ENCODE data around the gene PARVA.

DNA sequence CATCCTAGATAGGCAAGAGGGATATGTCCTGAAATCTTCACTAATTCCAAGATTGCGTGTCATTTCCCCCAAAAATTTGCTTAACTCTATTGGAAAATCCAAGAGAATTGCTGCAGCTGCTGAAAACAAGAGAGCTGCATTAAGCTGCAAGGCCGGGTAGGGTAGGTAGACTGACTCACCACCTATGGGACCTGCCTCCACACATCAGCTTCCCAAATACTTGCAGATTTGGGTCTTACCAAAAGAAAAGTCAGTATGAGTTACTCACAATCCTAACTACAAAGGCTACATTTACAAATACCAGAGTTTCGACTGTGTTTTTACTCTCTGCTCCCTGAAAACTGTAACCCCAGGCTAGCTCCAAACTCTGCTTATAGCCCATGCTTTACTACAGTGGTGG, 154.3 kb downstream of the PARVA start:
- TF ChIP-seq, protein P1, sequence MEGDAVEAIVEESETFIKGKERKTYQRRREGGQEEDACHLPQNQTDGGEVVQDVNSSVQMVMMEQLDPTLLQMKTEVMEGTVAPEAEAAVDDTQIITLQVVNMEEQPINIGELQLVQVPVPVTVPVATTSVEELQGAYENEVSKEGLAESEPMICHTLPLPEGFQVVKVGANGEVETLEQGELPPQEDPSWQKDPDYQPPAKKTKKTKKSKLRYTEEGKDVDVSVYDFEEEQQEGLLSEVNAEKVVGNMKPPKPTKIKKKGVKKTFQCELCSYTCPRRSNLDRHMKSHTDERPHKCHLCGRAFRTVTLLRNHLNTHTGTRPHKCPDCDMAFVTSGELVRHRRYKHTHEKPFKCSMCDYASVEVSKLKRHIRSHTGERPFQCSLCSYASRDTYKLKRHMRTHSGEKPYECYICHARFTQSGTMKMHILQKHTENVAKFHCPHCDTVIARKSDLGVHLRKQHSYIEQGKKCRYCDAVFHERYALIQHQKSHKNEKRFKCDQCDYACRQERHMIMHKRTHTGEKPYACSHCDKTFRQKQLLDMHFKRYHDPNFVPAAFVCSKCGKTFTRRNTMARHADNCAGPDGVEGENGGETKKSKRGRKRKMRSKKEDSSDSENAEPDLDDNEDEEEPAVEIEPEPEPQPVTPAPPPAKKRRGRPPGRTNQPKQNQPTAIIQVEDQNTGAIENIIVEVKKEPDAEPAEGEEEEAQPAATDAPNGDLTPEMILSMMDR (IDR thresholded peaks at IDR 0.05; ENCODE audit: poor library complexity) = no peak
- TF ChIP-seq EZH2phosphoT487 (IDR thresholded peaks at IDR 0.05; ENCODE audit: low read depth, severe bottlenecking, unreplicated experiment) = no peak
